CD4-positive, alpha-beta T cell treated with Interleukin-15 for 1 hour (primary cell): ENCODE measurements around the gene CCDC60.

ENCODE experiments used
- DNase-seq: peaks from one replicate; pipeline ENCODE4 v3.0.0-alpha.2; 2020

The CCDC60 gene

GRCh38 chr12:119450771-119451170, 116.2 kb downstream of the CCDC60 start:
- no peak for DNase-seq

DNA sequence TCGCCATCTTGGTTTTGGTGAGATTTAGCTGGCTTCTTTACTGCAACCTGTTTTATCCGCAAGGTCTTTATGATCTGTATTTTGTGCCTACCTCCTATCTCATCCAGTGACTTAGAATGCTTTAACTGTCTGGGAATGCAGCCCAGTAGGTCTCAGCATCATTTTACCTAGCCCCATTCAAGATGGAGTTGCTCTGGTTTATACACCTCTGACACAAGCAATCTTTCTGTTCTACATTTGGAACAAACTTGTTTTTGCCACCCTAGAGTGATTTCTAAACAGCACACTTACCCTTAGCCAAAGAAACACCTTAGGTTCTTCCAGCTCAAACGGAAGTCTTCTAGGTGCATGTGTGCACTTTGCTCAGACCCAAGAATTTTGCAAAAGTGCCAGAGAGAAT, 122.3 kb downstream of the CCDC60 start:
- DNase-seq: no peak

DNA sequence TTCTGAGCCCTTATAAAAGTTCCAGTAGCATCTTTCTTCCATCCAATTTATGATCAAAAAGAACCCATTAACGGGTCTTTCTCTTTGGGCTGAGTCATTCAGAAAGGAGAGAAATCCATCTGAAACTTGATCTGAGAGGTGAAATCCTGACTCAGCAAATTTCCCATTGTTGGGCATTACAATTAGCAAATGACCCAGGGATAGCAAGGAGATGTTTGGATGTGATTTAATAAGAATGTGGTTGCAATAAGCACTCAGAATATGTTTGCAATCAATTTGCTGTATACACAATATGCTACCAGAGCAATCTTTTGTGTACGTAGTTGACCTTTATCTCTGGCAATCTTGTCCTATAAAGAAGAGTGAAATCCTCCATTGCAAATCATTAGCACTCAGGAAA, 122.7 kb downstream of the CCDC60 start:
- DNase-seq: no peak

DNA sequence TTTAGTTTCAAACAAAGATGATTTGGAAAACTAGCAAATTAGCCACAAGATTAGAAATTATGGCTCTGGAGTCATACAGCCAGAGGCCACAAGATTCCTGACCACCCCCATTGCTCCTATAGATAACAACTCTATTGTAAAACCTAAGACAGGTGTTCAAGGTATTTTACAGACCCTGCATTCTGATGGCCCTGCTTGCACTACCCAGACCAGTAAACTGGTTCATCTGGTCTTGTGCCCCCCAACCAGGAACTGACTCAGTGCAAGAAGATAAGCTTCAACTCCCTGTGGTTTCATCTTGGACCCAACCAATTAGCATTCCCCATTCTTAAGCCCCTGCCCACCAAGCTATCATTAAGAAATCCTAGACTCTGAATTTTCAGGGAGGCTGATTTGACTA, 125.0 kb downstream of the CCDC60 start:
- no peak for DNase-seq

DNA sequence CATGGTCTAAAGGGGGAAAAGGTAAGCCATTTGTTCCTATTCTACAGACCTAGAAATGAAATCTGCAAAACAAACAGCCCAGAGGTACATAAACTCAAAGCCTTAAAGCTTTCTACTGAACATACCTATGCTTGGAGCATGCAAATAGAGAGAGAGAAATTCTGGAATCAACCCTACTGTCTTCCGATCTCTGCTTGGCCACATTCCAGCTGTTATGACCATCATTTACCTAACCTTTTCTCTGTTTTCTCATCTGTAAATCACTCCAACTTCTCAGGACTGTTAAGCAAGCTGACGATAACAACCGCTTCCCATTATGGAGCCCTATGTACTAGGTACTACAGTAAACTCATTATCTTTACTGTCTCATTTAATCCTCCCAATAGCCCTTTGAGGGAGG, 126.3 kb downstream of the CCDC60 start:
- DNase-seq: no peak

GRCh38 chr12:119461636-119462214, 127.2 kb downstream of the CCDC60 start:
- no peak for DNase-seq

- DNase-seq: no peak
These were observed 128.8 kb downstream of the CCDC60 start for GRCh38 chr12:119463211-119463926.

DNA sequence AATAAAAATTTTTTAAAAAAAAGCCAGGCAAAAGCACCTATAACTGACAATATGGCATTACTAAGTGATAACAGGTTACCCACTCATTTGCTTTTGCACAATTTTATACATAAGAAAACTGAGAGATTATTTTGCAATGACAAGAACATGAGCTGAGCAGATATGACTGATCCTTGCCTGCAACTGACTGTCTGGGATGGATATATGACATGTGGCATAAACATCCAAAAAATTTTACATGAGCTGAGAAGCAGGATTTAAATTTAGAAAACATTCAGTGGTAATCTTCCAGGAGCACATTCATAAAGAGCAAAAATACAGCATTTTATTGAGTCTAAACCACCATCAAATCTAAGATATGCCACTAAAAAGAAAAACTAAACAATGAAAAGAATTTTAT, 133.8 kb downstream of the CCDC60 start:
- DNase-seq: no peak

DNA sequence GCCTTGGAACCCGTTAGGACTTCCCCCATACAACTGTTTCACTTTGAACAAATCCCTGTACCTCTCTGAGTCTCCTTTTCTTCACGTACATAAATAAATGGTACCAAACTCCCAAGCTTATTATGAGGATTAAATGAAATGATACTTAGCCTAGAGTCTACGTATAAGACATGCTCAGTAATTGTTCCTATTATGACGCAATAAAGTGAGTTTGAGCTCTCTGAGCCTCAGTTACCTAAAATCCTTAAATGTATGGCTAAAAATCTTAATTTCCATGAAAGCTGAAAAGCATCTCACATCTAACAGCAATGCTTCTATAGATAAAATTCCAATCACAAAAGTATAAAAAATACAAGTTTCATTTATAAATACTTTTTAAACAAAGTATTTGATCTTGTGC, 141.1 kb downstream of the CCDC60 start:
- DNase-seq: no peak

DNA sequence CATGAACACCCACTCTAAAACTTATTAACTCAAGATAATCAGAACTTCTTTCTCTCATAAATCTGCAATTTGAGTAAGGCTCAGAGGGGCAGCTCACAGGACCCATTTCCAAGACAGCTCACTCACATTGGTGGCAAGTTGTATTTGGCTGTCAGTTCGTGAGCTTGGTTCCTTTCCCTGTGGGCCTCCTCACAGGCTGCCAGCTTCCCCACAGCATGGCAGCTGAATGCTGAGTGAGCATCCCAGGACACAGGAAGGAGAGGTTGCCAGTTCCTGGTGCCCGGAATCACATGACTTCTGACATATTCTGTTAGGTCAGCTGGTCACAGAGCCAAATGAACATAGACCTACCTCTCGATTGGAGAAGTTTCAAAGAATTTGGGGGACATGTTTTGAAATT, 142.4 kb downstream of the CCDC60 start:
- no peak for DNase-seq

GRCh38 chr12:119479121-119479561, 144.6 kb downstream of the CCDC60 start:
- no peak for DNase-seq

GRCh38 chr12:119480551-119480950, 146.0 kb downstream of the CCDC60 start:
- DNase-seq: no peak

DNA sequence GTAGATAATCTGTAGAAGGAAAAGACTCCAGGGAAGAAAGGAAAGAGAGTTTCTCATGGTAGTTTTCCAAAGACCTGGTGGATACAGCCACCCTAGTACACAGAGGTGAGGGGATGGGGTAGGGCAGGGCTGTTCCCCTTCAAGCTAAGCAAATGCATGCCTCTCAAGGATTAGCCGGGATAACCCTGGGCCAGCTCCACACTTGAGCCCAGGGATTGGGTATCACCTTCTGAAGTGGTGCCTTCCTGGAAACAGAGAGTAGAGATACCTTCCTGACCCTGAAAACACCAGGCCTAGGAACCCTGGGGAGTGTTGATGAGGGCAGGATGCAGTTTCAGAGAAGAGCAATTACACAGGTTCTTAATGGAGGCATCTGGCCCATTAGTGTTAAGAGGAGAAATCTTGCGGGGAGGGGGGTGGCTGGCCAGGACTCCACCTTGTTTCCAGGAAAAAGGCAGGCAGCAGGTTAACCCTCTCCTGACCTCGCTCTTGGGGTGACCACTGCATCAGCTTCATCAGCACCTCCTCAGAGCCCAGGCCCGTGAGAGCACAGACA, 152.1 kb downstream of the CCDC60 start:
- no peak for DNase-seq

DNA sequence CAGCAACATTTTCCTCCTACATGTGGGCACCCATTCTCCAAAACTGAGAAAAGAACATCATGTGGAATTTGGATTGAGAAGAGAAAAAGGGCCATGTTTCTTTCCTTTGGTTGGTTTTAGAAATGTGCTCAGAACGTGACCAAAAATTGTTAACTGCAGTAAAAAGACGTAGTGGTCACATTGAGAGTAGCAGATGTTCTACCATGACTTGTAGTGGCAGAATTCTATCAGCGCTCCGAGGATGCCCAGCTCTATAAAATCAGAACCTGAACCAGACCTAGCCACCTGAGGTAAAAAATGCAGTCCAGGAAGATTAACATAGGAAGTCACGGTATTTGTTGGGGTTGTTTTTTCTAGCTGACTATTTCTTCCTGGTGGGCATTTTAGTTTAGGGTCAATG, 157.3 kb downstream of the CCDC60 start:
- no peak for DNase-seq

- DNase-seq: no peak
These were observed 165.7 kb downstream of the CCDC60 start for GRCh38 chr12:119500209-119500608.

GRCh38 chr12:119501052-119501451, 166.5 kb downstream of the CCDC60 start:
- DNase-seq: no peak

- no peak for DNase-seq
These were observed 170.5 kb downstream of the CCDC60 start for GRCh38 chr12:119505001-119505400.

DNA sequence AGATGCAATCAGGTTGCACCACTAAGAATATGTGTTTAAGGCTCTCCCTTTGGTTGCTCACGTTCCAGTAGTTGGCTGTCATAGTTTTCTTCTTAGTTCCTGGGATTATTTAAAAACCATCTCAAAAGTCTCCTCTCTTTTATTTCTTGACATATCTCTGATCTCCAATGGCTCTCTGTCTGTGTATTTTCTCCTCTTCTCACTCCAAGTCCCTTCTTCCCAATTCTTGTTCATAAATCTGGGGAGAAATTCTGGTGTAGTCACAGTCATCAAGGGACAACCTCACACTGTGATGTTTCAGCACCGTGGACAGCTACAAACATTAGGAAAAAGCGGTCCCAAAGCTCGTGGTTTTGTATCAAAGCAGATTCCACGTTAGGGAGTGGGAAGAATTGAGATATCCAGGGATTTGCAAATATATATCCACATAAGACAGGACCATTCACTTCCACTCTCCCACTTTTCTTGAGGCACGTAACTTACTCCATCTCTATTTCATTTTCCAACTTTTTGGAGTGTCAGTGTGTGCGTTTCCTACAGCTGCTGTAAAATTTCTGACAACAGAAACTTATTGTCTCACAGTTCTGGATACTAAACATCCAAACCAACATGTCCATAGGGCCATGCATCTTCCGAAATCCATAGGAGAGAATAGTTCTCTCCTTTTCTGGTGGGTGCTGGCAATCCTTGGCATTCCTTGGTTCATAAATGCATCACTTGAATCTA, 178.4 kb downstream of the CCDC60 start:
- no peak for DNase-seq

- DNase-seq: no peak
These were observed 193.7 kb downstream of the CCDC60 start for GRCh38 chr12:119528241-119528640.

DNA sequence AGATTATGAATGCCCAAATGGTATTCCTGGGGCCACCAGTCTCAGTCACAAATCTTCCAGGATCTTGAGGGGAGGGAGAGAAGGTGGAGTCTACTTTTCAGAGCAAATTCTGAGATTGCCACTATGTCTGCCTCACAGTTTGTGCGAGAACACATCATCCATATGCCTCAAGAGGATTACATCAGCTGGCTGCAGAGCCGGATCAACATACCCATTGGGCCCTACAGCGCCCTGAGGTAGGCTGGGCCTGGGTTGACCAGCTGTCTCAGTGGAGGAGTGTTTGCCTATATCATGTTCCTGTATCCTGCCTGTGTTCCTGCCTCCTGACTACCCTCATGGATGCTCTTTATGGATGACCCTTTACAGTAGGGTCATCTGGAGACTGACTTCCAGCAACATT, 205.9 kb downstream of the CCDC60 start:
- DNase-seq: no peak

DNA sequence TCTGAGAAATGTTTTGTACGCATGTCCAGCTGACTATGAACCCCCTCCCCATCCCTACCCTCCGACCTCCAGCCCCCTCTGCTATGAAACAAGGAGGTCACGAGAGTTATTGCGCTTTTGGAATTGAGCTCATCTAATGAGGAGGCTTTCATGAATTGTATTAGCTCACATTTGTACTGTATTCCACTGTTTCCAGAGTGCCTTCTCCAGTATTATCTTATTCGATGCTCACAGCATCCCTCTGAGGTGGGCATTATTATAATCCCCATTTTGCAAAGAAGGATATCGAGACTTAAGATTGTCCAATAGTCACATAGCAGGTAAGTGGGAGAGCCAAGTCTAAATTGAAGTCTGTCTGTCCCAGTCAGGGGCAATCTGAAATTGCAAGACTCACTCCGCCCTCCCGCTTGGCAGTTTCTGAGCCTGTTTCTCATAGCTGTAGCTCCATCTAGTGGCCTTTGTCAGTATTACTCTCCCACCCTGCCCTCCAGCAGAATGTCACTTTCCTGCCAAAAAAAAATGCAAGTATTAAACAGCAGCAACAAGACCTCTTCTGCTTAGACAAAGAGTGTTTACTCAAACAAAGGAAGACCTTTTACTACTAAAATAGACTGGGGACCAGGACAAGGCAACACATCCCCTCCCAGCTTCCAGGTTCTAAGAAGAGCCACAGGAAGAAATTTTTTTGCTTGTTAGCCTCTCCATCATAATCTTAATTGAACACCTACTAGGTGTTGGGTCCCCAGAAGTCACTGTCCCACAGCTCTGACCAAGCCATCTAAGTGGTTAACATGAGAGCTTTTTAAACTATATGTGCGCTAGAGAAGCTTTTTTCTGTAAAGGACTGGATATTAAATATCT, 210.5 kb downstream of the CCDC60 start:
- peak; percentile 19 for DNase-seq

DNA sequence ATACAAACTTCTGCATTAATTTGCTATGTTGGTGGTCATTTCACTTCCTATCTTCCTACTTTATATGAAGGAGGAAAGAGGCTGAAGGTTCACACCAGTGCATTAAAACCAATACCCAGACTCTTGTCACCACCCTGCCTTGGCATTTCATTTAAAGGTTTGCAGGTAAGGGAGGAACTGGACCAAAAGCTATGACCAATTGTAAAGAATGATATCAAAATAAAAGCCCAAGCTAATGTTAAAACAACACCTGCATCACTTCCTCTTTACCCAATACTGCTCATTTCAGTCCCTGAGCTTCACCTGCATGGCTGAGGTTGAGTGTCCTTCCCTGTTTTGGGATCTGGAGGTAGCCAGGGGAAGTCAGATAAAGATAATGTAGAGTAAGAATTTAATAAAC, 211.8 kb downstream of the CCDC60 start:
- no peak for DNase-seq

DNA sequence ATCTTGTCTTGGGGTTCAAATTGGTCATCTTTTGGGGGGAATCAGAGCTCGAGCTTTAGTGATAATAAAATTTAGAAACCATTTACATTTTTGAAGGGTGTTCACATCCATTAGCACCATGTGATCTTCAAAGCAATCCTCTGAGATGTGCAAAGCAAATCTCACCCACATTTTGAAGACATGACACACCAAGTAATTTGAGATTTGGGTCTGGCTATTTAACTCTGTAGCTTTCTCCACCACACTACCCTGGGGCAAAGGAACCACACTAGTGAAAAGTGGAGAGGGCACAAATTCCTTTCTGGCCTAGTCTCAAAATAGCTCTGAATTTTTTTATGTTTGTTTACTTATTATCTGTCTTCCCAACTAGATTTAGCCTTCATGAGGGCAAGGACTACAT, 212.5 kb downstream of the CCDC60 start:
- DNase-seq: no peak
